HG02642 (cell line): ENCODE data around the gene C1orf35.
"Not testable (repeated sequence)": the region's sequence is repeated elsewhere in the genome, so short reads cannot be mapped to it uniquely, and the experiment has no call there.

ENCODE experiments used
- ATAC-seq: cut with Tn5 transposase; IDR thresholded peaks from one replicate; pipeline ENCODE4 v1.9.1; 2021; ENCODE audit warnings: mild to moderate bottlenecking; ENCODE audit not compliant: unreplicated experiment, poor library complexity

The C1orf35 gene

GRCh38 chr1:228142701-228143136 lies 39.6 kb upstream of the C1orf35 start:
- ATAC-seq, result no peak

GRCh38 chr1:228142155-228142691 lies 39.1 kb upstream of the C1orf35 start:
- ATAC-seq, result no peak

- ATAC-seq, result no peak
Observed at GRCh38 chr1:228141226-228142044, 38.3 kb upstream of the C1orf35 start.

- no peak for ATAC-seq
Observed at GRCh38 chr1:228140724-228141225, 37.6 kb upstream of the C1orf35 start.

DNA sequence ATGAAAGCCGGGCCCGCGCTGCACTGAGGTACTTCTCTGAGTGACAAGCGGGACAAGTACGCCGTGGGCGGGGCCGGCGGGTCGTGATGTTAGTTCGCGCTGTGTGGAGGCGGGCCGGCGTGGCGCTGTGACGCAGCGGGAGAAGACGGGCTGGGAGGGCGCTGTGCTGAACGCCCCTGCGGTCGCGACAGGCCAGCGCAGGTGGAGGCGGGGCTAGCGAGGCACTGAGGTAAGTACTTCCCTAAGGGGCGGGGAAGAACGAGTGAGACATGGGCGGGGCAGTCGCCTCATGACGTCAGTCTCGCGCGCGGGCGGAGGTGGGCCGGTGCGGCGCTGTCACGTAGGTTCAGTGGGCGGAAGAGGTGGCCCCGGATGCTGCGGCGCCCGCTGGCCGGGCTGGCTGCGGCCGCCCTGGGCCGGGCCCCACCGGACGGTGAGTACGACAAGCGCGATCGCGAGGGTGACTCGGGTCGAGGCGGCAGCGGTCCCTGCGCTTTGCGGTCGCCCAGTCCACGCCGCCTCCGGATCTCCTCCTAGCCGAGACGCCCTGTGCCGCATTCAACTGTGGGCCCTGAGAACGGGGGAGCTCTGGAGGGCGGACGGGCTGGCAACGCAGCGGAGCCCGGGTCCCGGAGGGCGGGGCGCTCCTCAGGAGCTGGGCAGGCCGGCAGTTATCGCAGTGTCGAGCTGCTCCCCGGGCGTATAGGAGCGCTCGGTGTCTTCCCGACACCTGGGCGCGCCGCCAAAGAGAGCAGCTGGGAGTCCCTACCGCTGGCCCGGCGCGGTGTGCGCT lies 37.0 kb upstream of the C1orf35 start, which contains the start of gene GUK1:
GUK1 (plus strand) TSS at position 349 of the 793 bp plus-strand sequence; CDS start at position 373, 24 bp downstream.
- ATAC-seq, result peak; percentile 93

GRCh38 chr1:228139406-228139930 lies 36.3 kb upstream of the C1orf35 start:
- no peak for ATAC-seq

- no peak for ATAC-seq
Observed at GRCh38 chr1:228136901-228137300, 33.8 kb upstream of the C1orf35 start.

DNA sequence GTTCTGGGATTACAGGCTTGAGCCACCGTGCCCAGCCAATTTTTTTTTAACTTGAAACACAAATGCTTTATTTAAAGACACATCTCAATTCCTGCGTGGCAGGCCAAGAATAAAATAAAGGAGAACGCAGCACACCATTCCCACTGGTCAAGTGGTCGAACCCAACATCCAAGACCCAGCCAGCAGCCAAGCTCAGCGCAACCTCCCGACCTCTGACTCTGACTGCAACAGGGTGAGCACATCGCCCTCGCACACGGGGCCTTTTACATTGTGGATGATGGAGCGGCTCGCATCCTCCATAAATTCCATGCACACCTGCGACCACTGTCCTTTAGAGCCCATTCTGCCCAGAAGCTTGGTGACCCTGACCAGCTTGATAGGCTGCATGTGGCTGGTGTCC lies 31.5 kb upstream of the C1orf35 start:
- no peak for ATAC-seq

- ATAC-seq, result no peak
Observed at GRCh38 chr1:228131766-228132165, 28.6 kb upstream of the C1orf35 start.

DNA sequence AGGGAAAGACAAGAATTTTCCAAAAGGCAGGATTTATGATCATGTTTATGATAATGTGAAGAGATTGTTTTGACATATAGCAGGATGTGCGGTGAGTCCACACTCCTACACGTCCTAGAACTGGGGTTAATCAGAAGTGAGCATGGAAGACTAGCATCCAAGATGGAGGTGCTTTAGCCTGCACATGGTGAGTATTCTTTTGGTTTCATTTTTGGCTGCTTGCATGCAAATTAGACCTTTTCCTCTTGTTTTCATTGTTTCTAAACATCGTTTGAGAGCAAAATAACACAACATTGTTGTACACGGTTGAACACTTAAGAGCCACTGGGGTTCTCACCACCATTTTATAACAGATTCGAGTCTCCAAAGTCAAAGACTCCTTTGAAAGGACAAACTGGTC lies 22.1 kb upstream of the C1orf35 start:
- ATAC-seq, result no peak

- no peak for ATAC-seq
Observed at GRCh38 chr1:228123505-228123904, 20.4 kb upstream of the C1orf35 start.

GRCh38 chr1:228122921-228123441 lies 19.9 kb upstream of the C1orf35 start:
- ATAC-seq, result no peak

DNA sequence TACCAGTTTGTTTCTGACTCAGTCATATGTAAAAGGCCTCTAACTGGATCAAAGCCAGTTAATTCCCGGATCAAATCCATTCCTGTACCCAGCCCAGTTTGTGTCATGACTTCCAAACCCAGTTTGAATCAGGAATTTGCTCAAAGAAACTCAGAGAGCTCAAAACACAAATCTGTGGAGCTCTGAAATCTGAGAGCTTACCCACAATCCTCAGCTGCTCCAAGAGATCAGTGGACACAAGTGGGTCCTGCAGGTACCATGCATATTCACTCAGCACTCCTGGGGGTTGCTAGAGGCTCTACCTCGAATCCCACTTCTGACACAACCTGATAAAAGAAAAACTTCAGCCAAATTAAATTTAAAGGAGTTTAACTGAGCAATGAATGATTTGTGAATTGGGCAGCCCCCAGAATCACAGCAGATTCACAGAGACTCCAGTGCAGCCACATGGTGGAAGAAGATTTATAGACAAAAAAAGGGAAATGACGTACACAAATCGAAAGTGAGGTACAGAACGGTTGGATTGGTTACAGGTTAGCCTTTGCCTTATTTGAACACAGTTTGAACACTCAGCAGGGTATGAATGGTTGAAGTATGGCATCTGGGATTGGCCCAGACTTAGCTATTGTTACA lies 17.8 kb upstream of the C1orf35 start:
- ATAC-seq, result no peak

- ATAC-seq, result no peak
Observed at GRCh38 chr1:228120351-228120750, 17.2 kb upstream of the C1orf35 start.

GRCh38 chr1:228118040-228118439 lies 14.9 kb upstream of the C1orf35 start:
- ATAC-seq, result no peak

DNA sequence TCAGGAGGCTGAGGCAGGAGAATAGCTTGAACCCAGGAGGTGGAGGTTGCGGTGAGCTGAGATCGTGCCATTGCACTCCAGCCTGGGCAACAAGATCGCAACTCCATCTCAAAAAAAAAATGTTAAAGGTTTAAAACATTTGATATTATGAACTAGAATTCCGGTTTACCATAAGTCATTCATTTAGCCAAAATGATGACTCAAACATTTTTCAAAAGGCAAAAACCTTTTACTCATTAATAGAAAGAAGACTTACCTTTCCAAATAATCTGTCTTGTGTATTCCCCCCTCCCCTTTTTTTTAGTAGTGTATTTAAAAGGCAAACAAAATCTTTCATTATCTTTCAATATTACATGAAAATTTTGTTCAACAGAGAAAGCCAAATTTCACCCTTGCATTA lies 14.2 kb upstream of the C1orf35 start:
- ATAC-seq, result no peak

- no peak for ATAC-seq
Observed at GRCh38 chr1:228114827-228115226, 11.7 kb upstream of the C1orf35 start.

DNA sequence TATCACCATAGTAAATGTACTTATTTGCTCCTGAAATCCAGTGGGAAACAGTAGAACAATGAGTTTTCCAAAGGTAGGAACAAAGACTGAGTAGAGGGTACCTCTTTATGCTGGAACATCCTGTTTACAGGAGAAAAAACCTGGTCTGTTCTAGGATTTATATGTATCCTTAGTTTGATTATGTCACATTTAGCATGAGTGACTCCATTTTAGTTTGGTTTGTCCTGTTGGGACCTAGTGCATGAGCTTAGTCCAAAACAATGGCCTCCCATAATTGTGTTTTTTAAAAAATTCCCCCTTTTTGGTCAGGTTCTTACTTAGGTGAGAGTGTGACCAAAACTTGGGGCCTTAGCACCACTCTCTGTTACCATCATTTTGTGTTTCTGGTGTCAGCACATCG lies 9.5 kb upstream of the C1orf35 start:
- no peak for ATAC-seq

DNA sequence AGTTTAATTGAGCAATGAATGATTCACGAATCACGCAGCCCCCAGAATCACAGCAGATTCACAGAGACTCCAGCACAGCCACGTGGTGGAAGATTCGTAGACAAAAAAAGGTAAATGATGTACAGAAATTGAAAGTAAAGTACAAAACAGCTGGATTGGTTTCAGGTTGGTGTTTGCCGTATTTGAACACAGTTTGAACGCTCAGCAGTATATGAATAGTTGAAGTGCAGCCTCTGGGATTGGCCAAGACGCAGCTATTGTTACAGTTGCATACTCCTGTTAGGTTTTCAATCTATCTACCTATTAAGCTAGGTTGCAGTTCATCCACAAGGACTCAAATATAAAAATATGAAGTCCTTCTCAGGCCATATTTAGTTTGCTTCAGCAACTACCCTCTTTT lies 9.0 kb upstream of the C1orf35 start:
- no peak for ATAC-seq

GRCh38 chr1:228111315-228111714 lies 8.2 kb upstream of the C1orf35 start:
- not testable (repeated sequence) for ATAC-seq
